ENCODE data around the gene OR1I1.

Gene OR1I1

DNA sequence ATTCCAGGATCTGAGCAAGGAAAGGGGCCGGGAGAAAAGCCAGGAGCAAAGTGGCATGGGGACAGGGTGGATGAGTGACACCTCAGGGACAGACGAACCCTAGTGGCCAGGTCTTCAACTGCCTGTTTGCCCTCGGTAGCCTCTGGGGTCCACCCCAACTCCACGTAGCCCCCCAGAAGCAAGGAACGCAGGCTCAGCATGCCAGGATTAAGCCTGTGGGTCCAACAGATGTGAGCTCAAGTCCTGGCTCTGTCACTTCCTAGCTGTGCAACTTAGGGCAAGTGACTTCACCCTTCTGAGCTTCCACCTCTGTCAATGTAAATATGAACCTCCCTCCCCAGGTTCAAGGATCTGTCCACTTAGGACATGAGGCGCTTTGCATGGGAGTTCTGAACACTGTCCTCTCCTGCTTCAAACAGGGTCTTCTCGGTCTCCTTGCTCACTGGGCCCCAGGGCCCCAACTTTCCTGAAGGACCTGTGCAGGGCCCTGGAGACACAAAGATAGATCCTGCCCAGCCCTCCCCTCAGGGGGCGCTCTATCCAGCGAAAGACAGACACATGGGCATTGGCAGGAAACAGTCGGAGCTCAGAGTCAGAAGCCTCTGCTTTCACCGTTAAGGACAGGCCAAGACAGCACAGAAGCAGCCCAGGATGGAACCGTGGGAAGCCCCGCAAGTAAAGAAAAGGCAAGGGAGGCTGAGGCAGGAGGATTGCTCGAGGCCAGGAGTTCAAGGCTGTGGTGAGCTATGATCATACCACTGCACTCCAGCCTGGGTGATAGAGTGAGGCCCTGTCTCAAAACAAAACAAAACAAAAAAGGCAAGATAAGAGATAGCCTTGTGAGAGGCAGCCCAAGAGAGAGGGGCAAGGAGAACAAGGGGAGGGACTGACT lies 38.4 kb downstream of the OR1I1 start:
- DNase-seq = no peak

DNA sequence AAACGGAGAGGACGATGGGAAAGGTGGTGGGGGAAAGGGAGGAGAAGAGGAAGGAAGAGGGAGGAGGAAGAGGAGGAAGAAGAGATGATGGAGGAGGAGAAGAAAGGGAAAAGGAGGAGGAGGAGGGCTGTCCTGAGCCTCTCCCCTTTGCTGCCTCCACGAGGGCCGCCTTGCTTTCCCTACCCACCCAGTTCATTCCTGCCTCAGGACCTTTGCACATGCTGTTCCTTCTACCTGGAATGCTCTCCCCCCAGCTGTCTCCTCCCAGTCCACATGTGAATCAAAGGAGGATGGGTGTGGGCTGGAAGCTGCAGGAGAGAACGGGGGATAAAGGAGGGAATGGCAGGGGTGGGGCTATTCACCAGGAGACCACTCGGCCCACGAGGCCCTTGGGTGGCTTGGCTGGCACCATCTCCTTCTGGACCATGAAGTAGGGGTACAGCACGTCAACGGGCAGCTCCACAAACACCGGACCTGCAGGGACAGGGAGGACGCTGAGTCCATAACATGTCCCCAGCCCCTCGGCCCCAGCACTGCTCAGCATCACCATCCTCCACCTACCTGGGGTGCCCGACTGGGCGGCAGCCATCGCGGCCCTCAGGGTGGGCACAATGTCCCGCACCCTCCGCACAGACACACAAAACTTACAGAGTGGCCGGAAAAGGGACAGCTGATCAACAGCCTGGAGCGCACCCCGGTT lies 40.5 kb downstream of the OR1I1 start:
- no peak for DNase-seq

GRCh38 chr19:15123031-15123890 lies 41.2 kb downstream of the OR1I1 start:
- no peak for DNase-seq

DNA sequence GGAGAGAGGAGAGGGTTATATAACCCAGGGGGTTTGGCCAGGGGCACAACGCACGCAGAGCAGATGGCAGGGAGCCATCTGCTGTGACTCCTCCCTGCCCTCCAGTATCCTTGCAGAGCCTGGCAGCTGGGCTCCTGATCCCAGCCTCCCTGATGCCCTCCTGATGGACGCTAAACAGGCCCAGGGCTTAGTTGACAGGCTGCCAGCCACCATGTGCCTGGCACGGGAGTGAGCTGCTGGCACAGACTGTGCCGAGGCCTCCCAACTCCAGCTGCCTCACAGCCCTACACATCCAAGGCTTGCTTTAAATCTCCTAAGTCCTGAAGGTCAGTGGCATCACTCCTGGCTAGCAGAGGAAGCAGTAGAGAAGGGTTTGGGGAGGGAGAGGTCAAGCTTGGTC lies 41.9 kb downstream of the OR1I1 start:
- no peak for DNase-seq

- DNase-seq = peak; percentile 11 to 16
Observed at GRCh38 chr19:15124572-15125231, 42.7 kb downstream of the OR1I1 start.

DNA sequence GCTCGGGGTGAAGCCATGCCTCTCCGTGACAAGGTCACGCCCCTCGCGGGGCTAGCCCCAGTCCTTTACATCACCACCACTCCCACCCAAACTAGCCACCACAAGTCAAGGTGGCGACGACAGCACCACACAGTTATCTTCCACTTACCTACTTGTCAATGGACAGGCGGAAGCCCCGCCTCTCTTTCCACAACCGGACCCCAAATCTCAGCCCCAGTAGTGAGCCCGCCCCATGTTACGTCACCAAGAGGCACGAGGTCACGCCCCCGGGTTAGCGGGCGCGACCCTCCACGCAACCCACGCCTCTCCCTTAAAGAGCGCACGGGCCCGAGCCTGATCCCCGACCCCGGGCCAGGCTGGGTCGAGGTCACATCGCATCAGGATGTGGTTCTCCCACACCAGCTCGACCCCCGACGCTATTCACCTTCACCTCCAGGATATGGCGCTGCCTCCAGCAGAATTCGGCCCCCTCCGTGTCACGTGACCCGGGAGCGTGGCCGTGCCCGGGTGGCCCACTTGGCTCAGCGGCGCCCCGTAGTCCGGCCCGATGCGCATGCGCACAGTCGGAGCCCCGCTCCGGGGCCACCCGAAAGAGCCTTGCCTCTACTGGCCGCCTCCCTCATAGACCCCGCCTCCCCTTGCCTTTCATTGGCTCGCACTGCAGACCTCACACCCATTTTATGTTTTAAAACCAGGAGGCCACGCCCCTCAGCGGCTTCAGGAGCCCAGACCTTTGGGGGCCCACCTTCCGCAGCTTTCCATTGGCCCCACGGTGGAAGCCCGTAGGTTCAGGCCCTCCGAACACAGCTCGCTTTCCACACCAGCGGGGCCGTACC lies 43.4 kb downstream of the OR1I1 start:
- peak; percentile 98 to 99 for DNase-seq

- no peak for DNase-seq
Observed at GRCh38 chr19:15126131-15126910, 44.3 kb downstream of the OR1I1 start.

- DNase-seq = no peak
Observed at GRCh38 chr19:15128162-15128770, 46.3 kb downstream of the OR1I1 start.

GRCh38 chr19:15129856-15130585 lies 48.0 kb downstream of the OR1I1 start:
- no peak for DNase-seq

- peak; percentile 7 to 22 for DNase-seq
Observed at GRCh38 chr19:15136234-15136954, 54.4 kb downstream of the OR1I1 start.

DNA sequence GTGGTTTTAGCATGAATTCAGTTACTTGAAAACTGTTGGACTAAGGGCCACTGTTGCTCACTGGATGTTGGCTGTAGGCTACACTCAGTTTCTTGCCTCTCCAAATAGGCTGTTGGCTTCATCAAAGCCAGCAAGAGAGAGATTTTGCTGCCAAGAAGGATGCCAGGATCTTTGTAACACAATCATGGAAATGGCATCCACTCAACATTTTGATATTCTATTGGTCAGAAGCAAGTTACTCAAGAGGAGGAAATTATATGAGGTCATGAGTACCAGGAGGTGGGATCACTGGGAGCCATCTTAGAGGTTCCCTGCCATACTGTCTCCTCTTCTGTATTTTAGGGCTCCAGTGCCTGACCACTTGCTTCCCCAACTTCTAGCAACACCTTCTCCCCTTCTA lies 55.8 kb downstream of the OR1I1 start:
- DNase-seq = no peak

- DNase-seq = no peak
Observed at GRCh38 chr19:15138427-15138826, 56.4 kb downstream of the OR1I1 start.

- DNase-seq = no peak
Observed at GRCh38 chr19:15141143-15141542, 59.1 kb downstream of the OR1I1 start.

DNA sequence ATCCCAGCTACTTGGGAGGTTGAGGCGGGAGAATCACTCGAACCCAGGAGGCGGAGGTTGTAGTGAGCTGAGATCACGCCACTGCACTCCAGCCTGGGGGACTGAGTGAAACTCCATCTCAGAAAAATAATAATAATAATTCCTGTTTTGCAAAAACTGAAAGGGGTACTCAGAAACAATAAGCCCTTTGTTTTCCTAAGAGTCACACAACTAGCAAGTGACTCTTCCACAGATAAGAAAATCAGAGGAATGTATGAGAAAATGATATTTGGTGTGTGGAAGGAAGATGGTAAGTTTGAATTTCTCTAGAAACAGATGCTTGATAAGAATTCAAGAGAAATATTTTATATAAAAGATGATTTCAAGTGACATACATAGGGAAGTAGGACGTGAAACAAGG lies 60.3 kb downstream of the OR1I1 start:
- no peak for DNase-seq

Measured in inflammatory macrophage treated with lipopolysaccharide for 1 hour (primary cell).